Activated effector memory CD4-positive, alpha-beta T cell treated with anti-CD3 and anti-CD28 coated beads, Interleukin-2, amount 50 U/mL, for 16 hours (primary cell): ENCODE data around the gene ATF4.
"Not testable (repeated sequence)": the region's sequence is repeated elsewhere in the genome, so short reads cannot be mapped to it uniquely, and the experiment has no call there.

Experiments
- DNase-seq: peaks from one replicate; pipeline ENCODE4 v3.0.0-alpha.2; 2020

The ATF4 gene

DNA sequence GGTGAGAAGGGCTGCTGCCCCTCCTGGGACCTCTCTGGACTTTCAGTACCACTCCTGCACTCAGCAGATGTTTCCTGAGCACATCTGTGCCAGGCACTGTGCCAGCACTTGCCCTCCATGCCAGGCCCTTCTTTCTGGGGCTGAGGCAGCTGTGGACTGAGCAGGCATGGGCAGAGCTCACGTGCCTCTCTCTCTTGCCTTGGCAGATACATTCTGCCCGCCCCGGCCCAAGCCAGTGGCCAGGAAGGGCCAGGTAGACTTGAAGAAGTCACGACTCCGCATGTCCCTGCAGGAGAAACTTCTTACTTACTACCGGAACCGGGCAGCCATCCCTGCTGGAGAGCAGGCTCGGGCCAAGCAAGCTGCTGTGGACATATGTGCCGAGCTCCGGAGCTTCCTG, 8.3 kb upstream of the ATF4 start:
- no peak for DNase-seq

DNA sequence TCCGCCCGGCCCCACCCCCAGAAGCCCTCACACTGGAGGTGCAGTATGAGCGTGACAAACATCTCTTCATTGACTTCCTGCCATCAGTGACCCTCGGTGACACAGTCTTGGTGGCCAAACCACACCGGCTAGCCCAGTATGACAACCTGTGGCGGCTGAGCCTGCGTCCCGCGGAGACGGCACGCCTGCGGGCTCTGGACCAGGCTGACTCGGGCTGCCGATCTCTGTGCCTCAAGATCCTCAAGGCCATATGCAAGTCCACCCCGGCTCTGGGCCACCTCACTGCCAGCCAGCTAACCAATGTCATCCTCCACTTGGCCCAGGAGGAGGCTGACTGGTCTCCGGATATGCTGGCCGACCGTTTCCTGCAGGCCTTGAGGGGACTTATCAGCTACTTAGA, 6.6 kb upstream of the ATF4 start:
- DNase-seq, result no peak

DNA sequence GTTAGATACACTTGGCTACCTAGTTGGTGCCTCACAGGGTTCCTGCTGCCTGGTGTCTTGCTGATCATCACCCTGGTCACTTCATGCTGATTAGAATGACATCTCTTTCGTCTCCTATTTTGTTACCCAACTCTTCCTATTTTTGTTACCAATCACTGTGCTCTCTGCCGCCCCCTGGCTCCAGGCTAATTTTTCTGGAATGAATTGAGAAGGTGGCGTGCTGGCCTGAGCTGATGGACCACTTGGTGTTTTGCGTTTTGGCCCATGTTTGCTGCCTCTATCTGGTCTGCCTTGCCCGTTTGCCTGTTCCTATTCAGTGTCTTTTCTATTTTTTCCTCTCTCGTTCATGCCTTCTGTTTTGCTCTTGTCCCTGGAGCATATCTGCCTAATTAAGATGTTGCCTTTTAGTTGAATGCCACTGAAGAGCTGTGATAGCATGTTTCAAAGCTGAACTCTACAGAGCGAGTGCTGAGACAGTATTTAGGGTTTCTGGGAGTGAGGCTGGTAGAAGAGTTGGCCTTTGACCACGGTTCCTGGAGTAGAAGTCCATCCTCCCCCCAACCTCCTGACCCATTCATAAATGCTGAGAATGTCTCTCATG, 5.9 kb upstream of the ATF4 start:
- DNase-seq, result peak; percentile 81

DNA sequence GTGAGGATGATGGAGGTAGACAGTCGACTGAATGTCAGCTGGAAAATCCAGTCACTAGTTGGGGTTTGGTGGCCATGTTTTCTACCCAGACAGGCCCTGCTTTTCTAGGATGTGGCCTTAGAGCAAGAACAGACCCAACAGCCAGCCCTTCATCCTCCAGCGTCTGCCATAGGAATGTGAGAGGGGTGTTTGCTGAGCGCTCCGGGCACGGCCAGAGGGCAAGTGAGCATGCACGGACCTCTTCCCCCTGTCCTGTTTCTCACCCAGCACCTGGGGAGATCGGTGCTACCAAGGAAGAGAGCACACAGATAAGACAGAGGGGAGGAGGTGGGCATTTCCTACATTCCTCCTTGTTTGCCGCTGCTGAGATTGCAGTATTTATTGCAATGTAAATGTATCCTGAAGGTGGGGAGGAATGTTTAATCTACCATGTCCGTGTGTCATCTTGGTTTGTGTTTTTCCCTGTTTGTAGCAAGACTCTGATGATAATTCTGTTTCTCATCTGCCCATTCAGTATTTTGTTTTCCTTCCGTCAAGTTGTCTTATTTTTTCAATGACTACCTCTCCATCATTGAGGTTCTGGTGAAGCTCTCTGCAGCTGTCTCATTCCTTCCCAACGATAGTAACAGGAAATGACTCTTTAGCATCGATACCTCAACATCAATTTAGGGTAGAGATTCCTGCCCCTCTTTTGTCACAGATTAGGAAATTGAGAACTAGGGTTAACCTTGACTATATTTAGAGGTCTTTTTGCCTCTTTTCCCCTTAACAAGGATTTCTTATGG, 4.9 kb upstream of the ATF4 start:
- DNase-seq, result no peak

DNA sequence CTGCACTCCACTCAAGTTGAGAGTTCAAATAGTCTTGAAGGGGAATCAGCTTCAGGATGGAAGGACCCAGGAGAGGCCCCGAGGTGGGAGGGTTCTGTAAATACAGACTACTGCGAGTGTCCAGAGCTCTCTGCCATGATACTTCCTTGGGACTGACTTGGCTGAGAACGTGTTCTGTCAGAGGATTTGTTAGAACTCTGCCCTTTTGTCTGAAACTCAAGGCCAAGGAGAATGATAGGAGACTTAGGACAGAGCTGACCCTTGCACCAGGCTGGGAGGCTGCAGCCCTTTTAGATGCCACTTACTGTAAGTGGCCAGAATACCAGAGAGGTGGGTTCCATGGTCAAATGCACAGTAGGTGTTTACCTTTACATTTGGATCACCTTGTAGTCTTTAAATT, 2.9 kb upstream of the ATF4 start:
- no peak for DNase-seq

DNA sequence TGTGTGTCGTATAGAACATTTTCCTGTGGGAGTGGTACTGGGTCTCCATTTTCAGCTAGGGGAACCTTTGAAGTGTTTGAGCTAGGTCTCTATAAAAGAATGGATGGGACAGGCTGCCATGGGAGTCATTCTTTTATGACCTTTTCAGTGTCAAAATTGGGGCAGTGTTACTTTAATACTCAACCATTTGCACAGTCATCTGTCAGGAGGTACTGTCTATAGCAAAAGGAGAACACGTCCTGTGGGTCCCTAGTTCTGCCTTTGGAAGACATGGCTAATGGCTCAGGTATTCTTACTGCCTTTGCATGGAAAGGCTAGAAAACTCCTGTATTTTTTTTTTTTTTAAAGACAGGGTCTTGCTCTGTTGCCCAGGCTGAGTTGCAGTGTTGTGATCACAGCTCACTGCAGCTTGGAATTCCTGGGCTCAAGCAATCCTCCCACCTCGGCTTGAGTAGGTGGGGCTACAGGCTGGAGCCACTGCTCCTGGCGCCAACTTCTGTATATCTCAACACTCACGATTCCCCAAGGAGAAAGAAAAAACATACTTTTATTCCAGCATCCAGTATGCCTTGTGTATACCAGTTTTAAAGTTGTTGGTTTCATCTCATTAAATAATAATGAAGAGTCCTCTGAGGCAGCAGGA, 2.1 kb upstream of the ATF4 start:
- no peak for DNase-seq

DNA sequence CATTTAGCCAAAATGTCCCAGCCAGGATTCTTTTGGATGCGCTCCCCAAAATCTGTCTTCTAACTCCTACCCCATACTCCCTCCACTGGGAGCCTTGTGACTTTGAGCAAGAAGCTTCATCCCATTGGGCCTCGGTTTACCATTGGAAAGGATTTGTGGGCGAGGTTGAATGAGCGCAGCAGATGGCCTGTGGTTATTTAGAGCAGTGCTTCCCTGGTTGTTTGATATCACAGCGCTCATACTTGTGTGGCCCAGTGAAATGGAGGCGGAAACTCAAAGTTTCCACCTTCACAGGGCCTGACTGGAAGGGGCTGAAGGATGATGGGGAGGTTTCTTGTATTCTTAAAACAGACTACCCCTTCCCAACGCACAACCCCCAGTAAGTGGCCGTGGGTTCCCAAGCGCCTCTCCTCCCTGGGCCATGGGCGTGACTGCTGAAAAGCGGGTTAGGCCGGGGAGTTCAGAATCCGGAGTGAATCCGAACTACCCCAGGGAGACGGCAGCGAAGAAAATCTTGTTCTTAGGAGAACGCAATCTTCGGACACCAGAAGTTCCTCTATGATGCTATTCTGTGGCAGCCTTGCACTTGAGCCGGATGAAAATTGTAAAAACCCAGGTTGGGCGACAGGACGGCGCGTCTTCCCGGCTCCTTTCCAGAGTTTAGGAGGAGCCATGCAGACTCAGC, 1.2 kb upstream of the ATF4 start:
- DNase-seq, result no peak

DNA sequence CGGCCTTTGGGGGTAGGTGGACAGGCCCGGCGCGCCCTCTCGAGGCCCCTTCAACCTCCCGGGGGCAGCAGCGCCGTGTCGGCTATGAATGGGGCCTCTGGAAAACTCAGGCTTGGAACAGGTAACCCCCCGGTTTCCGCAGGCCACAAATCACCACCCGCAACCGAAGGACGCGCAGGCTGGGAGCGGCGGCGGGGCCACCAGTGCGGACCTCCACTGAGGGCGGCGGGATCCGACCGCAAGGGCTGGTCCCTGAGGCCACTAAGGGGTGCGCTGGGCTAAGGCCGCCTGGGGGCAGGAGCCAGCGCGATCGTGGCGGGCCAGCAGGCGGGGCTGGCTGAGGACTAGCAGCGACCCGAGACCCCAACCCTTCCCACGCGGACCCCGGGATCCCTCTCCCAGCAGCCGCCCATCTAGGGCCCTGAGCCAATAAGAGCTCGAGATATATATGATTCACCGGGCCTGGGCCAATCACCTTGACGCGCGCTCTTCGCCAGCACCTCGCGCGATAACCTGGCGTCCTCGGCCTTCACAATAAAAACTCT, 609 bp upstream of the ATF4 start:
- peak; percentile 98 for DNase-seq

DNA sequence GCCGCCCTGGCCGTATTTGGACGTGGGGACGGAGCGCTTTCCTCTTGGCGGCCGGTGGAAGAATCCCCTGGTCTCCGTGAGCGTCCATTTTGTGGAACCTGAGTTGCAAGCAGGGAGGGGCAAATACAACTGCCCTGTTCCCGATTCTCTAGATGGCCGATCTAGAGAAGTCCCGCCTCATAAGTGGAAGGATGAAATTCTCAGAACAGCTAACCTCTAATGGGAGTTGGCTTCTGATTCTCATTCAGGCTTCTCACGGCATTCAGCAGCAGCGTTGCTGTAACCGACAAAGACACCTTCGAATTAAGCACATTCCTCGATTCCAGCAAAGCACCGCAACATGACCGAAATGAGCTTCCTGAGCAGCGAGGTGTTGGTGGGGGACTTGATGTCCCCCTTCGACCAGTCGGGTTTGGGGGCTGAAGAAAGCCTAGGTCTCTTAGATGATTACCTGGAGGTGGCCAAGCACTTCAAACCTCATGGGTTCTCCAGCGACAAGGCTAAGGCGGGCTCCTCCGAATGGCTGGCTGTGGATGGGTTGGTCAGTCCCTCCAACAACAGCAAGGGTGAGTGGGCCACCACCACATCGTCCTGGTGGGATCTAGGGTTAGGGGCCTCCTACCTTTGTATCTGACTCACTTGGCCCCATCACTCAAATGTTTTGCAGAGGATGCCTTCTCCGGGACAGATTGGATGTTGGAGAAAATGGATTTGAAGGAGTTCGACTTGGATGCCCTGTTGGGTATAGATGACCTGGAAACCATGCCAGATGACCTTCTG, 934 bp downstream of the ATF4 start:
- not testable (repeated sequence) for DNase-seq

DNA sequence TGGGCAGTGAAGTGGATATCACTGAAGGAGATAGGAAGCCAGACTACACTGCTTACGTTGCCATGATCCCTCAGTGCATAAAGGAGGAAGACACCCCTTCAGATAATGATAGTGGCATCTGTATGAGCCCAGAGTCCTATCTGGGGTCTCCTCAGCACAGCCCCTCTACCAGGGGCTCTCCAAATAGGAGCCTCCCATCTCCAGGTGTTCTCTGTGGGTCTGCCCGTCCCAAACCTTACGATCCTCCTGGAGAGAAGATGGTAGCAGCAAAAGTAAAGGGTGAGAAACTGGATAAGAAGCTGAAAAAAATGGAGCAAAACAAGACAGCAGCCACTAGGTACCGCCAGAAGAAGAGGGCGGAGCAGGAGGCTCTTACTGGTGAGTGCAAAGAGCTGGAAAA, 1.7 kb downstream of the ATF4 start:
- not testable (repeated sequence) for DNase-seq

DNA sequence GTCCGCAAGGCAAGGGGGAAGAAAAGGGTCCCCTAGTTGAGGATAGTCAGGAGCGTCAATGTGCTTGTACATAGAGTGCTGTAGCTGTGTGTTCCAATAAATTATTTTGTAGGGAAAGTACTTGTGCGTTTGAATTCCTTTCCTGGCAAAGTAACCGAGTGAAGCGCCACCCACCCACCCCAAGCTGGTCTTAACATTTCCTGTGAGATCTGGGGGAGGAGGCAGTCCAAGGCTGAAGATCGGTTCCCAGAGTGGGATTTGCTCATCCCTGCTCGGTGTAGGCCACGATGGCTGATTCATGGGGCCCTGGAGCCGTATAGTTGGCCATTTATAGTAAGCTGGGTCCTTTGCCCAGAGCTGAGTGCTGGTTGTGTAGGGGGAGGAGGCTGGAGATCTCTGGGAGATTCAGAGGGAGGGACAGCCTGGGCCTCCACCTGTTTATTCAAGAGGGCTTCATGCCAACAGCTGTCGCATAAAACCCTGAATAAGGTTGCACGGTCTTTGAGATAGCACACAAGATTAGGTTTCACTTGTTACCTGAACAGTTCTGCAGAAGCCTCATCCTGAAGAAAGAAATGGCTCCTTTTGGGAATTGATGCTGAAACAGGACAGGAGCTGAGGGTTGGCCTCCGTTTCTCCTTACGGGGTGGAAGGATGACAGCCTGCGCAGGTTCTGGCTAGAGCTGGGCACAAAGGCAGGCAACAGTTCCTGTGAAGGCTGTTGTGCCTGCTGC, 2.4 kb downstream of the ATF4 start:
- no peak for DNase-seq

DNA sequence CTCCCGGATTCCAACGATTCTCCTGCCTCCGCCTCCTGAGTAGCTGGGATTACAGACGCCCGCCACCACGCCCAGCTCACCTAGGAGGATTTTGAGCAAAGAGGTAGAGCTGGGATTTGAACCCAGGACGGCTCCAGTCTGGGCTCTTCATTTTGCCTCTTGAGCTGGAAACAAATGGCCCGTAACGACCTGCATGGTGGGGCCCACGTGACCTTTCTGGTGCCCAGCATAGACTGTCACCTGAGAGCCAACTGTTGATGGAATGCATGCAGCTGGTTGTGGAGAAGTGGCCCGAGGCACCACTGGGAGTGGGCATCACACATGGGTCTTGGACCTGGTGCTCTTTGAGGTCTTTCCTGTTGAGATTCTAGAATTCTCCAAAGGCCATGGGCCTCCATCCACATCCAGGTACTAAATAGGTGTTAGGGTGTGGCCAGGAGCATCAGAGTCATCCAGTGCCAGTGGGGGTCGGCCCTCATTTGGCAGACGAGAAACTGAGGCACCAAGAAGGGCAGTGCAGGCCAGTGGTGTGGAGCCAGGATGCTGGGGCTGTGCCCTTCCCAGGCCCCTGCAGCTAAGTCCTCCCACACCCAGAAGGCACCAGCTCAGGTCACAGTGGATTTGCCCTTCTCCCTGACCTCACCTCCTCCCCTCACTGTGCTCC, 3.9 kb downstream of the ATF4 start:
- no peak for DNase-seq

DNA sequence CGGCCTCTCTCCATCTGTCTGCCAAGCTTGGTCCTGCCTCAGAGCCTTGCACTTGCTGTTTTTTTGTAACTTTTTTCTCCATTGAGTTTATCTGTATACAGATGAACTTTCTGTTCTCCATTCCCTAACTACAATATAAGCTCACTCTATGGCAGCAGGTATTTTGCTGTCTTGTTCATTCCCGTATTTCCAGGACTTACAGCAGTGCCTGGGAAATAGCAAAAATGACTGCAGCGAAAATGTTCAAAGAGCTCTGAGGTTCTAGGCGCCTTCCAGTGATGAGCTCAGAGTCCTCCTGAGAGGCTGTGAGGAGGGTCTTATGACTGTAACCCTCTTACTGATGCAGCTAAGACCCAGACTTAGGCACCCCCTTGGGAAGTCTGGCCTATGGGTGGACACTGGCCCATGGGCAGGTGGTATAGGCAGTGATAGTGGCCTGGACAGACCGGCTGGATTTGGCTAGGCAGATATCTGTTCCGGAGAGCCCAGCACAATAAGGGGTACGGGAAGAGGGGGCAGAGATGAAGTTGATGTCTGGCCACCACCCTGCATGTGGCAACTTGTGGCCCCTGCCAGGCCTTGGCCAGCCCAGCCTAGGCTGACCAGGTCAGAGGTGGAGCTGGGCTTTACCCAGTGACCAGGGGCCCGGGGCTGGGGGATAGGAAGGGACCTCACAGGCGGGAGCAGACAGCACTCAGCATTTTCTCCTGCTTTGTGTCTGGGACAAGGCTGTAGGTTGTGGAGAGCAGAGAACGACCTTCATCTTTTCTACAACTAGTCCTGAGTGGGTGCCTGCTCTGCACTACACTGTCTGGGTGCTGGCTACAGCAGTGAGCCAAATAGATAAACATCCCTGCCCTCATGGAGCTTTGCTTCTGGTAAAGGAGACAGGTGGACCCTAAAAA, 4.6 kb downstream of the ATF4 start:
- DNase-seq, result no peak

DNA sequence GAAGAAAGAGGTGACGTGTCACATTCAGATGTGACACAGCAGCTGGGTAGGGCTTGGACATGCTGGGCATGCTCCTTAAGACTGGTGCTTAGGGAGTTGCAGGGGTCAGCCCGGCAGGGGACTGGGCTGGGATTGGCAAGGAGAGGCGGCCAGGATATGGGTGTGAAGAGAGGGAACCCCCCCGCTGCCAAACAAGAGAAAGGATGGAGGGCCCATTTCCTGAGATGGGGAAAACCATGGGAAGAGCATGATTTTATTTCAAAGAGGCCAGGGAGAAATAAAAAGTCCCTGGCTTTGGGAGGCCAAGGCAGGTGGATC, 5.3 kb downstream of the ATF4 start:
- no peak for DNase-seq

DNA sequence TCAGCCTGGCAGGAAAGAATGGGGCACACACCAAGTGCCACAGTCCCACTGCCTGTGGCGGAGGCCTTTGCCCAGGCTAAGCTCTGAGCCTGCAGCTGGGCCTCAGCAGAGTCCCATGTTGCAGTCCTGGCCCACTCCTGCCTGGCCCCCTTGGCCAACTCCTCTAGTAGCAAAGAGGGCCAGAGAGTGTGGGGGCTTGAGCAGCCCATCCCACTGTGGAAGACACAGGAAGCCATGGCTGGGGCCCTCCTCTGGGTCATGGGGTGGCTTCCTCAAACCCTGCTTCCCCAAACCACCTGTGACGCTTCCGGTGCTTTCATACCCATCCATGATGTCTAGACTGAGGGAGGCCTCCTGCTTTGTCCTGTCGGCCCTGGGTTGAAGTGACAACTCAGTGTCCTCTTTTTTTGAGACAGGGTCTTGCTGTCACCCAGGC, 6.4 kb downstream of the ATF4 start:
- DNase-seq, result peak; percentile 75

DNA sequence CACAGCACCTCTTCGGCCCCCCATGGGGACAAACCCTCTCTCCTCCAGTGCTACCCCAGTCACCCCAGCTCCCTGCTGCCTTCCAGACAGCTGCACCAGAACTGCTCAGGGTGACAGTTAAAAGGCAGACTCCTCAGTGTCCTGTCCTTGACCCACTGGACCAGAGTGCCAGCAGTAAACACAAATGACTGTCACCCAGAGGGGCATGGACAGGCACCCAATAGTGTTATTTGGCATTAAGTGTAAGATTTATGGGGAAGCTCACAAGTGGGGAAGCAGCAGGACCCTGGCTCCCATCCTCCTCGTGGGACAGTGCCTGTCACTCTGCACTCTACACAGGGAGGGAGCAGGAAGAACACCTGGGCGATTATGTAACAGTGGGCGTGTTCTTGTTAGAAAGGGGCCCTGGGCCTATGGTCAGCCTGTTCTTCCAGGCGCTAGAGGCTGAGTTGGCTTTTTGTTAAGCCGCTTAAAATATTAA, 7.2 kb downstream of the ATF4 start:
- no peak for DNase-seq

DNA sequence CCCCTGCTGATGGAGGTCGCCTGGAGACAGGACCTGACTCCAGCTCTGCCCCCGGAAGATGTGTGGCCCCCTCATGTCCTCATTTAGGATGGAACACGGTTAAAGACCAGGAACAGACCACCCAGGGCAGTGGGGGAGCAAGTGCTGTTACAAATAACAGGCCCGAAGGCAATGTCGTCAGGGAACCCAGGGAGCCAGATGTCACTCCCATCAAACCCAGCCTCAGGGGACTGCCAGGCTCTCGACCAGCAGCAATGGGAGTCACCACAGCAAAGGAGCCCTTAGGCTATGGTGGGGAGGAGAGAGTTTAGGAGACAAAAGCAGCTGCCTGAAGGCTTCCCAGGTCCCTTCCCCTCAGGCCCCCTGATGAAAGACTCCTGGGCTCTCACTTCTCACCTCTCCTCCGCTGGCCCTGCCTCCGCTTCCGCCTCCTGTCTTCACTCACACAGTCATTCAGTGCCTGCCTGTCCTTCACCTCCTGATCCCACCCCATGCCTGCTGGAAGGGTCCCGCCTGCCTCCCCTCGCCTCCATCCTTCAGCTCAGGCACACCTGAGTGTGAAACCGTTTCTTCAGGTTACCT, 7.8 kb downstream of the ATF4 start:
- no peak for DNase-seq

DNA sequence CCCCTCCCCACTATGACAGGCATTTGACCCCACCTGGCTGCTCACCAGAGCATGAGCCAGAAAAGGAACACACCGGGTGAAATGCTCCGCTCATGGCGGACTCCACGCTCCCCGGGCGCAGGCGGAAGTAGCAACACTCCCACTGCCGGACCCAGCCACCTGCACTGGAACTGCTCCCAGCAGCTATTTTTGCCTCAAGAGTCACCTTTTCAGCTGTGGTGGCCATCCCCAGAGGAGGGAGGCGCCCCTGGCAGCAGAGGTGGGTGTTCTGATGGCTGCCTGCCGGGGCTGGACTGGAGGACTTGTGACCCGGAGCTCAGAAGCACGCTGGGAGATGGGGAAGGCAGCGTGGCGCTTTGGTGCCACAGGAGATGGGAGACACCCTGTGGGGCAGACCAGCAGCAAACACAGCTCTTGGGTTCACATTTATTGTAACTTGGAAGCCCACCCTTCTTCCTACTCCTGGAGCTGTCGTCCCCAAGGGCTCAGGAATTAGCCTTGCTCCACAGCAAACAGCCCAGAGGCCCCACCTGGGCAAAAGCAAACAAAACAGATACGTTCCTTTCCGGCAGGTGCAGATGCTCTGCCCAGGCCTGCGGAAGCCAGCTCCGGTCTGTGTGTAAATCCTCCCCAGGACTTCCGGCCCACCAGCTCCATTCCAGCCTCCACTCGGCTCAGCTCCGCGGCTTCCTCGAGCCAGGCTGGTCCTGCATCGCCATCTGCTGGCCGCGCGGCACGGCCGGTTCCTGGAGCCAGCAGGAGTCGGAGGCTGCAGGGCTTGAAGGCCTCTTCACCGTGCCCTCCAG, 8.5 kb downstream of the ATF4 start:
- peak; percentile 97 for DNase-seq

DNA sequence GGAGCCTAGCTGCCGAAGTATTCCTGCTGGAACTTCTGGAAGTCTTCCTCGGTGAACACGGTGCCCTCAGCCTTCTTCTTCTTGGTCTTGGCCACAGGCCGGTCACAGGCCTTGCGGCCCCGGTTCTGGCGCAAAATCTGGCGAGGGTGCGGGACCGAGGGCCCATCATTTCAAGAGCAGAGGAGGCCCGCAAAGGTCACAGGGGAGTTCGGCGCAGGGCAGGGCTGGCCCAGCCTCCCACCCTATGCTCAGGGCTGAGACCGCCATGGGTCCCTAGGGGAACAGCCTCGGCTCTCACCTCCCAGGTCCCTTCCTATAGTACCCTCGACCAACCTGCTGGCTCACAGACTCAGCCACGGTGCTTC, 9.1 kb downstream of the ATF4 start:
- DNase-seq, result no peak
